ENCODE measurements around the gene DCUN1D3.

DCUN1D3 gene

GRCh38 chr16:20853981-20854620, 46.1 kb downstream of the DCUN1D3 start:
- DNase-seq (ENCODE audit: low read depth), result no peak
- no peak overlapping the region for H3K4me3 ChIP-seq (ENCODE audit: low read depth, low read length)
- TF ChIP-seq MYC (IDR thresholded peaks at IDR 0.05; ENCODE audit: low read depth, low read length) (no peak), MAX (IDR thresholded peaks at IDR 0.05; ENCODE audit: low read depth, low read length) (no peak), CTCF (IDR thresholded peaks at IDR 0.05; ENCODE audit: low read depth, low read length) (no peak), POLR2A (IDR thresholded peaks at IDR 0.05; ENCODE audit: extremely low read depth, insufficient read length) (no peak)

GRCh38 chr16:20853143-20853542, 47.0 kb downstream of the DCUN1D3 start:
- no peak overlapping the region for H3K4me3 ChIP-seq (ENCODE audit: low read depth, low read length)
- no peak for DNase-seq (ENCODE audit: low read depth)
- TF ChIP-seq POLR2A (IDR thresholded peaks at IDR 0.05; ENCODE audit: extremely low read depth, insufficient read length) (no peak), CTCF (IDR thresholded peaks at IDR 0.05; ENCODE audit: low read depth, low read length) (no peak), MAX (IDR thresholded peaks at IDR 0.05; ENCODE audit: low read depth, low read length) (no peak), MYC (IDR thresholded peaks at IDR 0.05; ENCODE audit: low read depth, low read length) (no peak)

GRCh38 chr16:20851601-20852000, 48.6 kb downstream of the DCUN1D3 start:
- H3K4me3 ChIP-seq (ENCODE audit: low read depth, low read length), result no peak overlapping the region
- no peak for TF ChIP-seq MAX (IDR thresholded peaks at IDR 0.05; ENCODE audit: low read depth, low read length)
- TF ChIP-seq MYC (IDR thresholded peaks at IDR 0.05; ENCODE audit: low read depth, low read length), result no peak
- no peak for TF ChIP-seq CTCF (IDR thresholded peaks at IDR 0.05; ENCODE audit: low read depth, low read length)
- TF ChIP-seq POLR2A (IDR thresholded peaks at IDR 0.05; ENCODE audit: extremely low read depth, insufficient read length), result no peak
- DNase-seq (ENCODE audit: low read depth), result peak; percentile 12

- TF ChIP-seq CTCF (IDR thresholded peaks at IDR 0.05; ENCODE audit: low read depth, low read length) (no peak), POLR2A (IDR thresholded peaks at IDR 0.05; ENCODE audit: extremely low read depth, insufficient read length) (no peak), MYC (IDR thresholded peaks at IDR 0.05; ENCODE audit: low read depth, low read length) (no peak), MAX (IDR thresholded peaks at IDR 0.05; ENCODE audit: low read depth, low read length) (no peak)
These were observed 49.2 kb downstream of the DCUN1D3 start for GRCh38 chr16:20850981-20851380.

GRCh38 chr16:20849589-20850390, 50.4 kb downstream of the DCUN1D3 start:
- peak; percentile 76 for DNase-seq (ENCODE audit: low read depth)
- TF ChIP-seq CTCF (IDR thresholded peaks at IDR 0.05; ENCODE audit: low read depth, low read length) (peak; percentile 97), MYC (IDR thresholded peaks at IDR 0.05; ENCODE audit: low read depth, low read length) (peak; percentile 28; the same call in 1 of the 2 replicates), MAX (IDR thresholded peaks at IDR 0.05; ENCODE audit: low read depth, low read length) (no peak; the same call in 1 of the 2 replicates)
- no peak overlapping the region for H3K4me3 ChIP-seq (ENCODE audit: low read depth, low read length)

More at GRCh38 chr16:20850981-20851380, 49.2 kb downstream of the DCUN1D3 start:
- no peak overlapping the region for H3K4me3 ChIP-seq (ENCODE audit: low read depth, low read length)
- DNase-seq (ENCODE audit: low read depth), result no peak
